GM21381 (cell line): Measurements from ENCODE around the gene LRP5.

Source experiments
- ATAC-seq: cut with Tn5 transposase; IDR thresholded peaks from one replicate; pipeline ENCODE4 v1.9.1; 2021; ENCODE audit warnings: mild to moderate bottlenecking, moderate library complexity; ENCODE audit not compliant: unreplicated experiment

The LRP5 gene

DNA sequence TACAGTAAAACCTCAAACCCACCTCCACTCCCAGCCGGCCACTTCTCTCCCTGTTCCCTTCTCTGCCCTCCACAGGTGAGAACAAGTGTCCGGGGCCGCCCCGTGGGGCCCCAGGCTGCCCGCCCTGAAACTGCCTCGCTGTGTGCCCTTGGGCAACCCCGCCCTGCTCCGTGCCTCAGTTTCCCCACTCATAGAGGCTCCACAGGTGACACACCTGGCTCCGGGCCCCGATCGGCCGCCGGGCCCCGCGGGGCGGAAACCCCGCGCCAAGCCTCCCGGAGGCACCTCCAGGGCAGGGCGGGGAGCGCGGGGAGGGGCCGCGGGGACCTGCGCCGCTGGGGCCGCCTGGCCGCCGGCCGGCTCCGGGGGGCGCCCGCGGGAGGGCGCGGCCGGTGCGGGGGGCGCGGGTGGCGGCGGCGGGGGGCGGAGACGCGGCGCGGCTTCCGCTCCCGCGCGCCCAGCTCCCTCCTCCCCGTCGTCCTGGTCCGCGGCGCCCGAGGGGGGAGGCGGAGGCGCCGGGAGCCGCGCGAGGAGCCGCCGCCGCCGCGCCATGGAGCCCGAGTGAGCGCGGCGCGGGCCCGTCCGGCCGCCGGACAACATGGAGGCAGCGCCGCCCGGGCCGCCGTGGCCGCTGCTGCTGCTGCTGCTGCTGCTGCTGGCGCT lies at the start of gene LRP5:
Gene LRP5 (plus strand): TSS at position 475 of the 663 bp plus-strand sequence. CDS start 124 bp downstream, at position 599.
- no peak for ATAC-seq

DNA sequence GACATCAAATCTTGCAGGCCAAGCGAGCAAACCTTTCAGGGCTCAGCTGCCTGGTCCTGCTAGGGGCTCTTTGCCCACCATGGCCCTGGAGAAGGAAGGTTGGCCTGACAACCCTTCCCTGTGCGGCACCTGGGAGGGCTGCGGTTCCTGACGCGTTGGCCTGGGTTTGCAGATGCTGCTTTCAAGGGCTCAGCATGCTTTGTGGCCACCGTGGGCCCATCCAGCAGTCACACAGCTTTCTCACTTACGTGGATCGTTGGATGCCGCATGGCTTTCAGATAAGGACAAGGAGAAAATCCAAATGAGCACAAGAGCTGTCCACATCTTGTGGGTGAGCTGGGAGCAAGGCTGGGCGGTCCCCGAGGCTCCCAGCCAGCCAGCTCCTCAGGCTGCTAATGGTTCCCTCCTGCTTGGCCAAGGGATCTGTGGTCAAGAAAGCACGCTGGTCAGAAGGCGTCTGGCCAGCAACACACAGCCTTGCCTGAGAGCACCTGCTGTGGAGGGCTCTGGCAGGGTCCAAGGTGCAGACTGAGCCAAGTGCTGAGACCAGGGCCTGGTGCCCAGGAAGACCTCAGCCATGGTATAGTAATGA lies 48.9 kb upstream of the LRP5 start:
- no peak for ATAC-seq

DNA sequence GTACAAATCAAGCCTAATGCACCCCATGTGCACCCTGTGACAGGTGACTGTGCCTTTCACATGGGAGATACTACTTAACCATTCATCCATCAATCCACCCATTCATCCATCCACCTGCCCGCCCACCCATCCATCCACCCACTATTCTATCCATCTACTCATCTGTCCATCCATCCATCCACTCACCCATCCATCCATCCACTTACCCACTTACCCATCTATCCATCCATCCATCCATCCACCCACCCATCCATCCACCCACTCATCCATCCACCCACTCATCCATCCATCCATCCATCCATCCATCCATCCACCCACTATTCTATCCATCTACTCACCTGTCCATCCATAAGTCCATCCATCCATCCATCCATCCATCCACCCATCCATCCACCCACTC lies 48.1 kb upstream of the LRP5 start:
- ATAC-seq = no peak

DNA sequence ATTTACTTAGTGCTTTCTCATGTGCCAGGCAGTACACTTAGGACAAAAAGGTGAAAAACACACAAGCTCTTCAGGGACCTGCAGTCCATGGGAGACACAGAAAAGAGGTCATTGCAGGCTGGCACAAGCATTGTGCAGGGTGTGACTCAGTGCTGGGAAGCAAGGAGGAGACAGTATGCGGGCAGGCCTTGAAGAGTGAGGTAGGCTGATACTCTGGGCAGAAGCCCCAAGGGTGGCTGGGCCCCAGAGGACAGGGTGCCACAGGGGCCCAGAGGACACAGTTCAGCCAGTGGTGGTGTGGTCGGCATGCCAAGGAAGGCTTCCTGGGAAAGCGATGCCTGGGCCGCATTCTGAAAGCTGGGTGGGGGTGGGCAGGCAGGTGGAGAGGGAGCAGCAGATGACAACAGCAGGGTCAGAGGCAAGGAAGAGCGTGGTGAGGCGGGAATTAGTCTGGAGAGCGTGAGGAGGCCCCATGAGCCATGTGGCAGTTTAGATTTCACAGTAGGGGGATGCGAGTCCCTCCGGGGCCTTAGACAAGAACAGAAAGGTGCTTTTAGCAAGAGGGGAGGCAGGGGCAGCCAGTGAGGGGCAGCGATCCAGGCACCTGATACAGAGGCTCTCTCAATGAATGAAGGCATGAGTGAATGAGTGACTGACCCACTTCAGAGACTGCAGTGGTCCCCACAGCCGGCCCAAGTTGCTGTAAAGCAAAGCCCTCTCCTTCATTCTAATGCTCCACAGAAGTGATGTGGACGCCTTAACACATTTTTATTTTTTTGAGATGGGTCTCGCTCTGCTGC lies 47.5 kb upstream of the LRP5 start:
- no peak for ATAC-seq

DNA sequence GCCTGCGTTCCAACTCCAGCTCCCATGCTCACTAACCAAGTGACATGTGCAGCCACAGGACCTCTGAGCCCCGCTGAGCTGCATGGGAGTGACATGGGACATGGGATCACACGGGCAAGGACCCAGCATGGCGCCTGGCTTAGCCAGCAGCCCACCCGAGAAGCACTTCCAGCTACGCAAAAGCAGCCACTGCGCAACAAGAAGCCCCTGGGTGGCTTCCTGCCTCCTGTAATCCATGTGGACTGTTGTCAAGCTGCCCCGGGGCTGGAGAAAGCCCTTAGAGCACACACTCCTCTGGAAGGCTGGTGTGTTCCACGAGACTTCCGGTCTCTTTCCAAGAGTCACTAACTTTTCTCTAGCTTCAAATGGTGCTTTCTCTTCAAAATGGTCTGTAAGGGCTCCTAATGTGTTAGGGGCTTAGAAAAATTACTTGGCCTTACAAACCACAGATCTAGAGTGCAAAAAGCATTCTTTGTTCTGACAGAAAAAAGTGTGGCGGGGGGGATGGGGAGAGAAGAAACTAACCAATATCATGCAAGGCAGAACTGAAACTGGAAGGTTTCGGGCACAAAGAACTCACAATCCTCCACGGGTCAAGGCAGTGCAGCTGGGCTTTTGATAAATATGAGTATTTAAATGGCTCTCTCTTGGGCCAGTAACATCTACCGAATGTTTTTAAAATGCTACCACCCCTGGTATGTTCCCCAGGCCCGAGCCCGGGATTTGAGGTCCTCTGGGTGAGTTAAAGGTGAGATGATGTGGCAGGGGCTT lies 46.1 kb upstream of the LRP5 start:
- peak; percentile 72 for ATAC-seq

DNA sequence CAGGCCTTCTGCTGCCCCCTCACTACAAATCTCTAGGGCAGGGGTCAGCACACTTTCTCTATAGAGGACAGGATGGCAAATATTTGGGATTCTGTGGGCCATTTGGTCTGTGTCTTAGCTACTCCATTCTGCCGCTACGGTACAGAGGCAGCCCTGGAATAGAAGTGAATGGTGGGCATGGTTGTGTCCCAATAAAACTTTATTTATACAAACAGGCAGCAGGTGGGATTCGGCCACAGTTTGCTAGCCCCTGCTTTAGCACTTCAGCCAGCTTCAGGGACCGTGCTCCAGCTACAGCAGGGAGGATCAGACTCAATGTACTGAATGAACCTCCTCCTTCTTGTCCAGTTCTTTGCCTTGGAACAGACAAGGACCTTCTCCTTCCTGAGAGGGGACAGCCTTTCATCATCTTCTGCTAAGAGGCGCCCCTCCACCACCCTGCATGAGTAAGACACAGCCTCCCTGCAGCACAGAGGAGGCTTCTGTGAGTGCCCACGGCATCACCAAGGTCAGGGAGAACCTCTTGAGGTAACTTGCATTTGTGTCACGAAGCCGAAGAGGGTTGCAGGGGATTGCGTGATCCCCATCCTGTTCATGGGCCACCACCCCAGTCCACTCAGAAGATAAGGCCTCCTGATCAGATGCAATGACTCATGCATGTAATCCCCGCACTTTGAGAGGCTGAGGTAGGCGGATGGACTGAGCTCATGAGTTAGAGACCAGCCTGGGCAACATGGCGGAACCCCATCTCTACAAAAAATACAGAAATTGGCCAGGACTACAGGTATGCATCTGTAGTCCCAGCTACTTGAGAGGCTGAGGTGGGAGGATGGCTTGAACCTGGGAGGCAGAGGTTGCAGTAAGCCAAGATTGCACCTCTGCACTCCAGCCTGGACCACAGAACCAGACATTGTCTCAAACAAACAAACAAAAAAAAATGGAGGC lies 45.2 kb upstream of the LRP5 start:
- ATAC-seq = no peak

DNA sequence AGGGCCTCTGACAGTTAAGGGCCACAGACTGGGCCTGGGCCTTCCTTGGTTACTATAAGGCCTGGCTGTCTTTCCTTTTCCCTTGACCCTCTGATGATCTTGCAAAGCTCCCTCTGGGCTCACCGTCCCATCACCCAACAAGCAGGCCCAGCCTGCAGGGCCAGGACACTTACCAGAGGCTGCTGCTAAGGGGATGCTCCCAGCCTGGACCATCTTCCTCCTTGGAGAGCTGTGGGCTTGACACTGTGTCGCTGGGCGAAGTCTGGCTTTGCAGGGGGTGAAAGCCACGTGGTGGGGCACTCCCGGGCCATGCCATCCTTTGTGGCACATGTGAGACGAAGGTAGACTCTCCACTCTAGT lies 44.5 kb upstream of the LRP5 start:
- no peak for ATAC-seq

DNA sequence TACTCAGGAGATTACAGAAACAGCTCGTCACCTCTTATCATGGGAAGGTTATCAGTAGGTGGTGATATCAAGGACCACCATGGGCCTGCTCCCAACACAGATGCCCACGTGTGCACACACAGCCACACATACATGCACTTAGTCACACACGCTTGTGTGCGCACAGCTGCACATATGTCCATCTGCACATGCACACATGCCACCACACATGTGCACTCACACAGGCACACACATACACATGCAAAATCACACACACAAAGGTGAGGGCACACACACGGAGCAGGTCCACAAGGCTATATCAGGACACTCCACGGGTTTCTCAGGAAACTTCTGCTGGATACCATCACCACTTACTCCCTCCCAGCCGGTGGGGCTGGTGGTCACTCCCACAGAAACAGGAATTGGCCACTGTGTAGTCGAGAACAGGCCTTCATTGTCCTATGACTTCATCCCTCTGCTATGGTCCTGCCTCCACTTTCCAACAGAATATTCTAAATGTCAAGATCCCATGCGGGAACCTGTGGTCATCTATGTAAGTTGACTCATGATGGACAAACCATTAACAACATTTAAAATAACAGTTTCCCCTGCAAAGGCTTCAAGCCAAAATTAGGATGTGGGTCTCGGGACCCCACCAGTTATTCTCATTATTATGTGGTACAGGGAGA lies 42.8 kb upstream of the LRP5 start:
- ATAC-seq = no peak

DNA sequence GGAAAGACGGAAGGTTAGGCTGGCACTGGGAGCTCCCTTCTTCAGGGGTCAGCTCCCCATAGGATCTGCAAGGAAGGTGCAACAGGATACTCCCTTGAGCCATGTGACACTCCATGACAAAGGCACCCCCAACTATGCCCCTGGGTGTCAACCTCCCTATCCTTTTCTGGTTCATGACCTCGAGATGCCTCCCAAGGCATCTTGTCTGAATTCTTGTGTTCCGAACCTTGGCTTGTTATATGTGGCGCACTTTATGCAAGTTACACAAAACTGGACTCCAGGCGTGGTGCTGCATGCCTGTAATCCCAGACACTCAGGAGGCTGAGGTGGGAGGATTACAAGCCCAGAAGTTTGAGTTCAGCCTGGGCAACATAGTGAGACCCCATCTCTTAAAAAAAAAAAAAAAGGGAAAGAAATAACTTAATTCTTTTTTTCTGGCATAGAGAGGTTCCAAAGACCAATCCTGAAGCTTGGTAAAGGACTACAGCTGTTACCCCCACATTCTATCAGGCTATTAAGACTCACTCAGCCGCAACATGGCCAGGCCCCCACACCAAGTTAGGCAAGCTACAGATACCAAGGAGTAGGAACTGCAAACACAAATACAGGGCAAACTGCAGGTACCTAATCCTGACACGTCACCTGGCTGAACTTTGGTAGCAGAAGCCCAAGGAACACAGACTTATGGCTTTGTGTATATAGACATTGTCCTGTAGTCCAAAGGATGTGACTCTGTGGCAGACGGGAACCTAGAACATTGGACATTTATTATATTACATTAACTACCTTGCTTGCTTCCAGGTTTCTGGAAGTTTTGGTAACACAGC lies 42.0 kb upstream of the LRP5 start:
- ATAC-seq = no peak

DNA sequence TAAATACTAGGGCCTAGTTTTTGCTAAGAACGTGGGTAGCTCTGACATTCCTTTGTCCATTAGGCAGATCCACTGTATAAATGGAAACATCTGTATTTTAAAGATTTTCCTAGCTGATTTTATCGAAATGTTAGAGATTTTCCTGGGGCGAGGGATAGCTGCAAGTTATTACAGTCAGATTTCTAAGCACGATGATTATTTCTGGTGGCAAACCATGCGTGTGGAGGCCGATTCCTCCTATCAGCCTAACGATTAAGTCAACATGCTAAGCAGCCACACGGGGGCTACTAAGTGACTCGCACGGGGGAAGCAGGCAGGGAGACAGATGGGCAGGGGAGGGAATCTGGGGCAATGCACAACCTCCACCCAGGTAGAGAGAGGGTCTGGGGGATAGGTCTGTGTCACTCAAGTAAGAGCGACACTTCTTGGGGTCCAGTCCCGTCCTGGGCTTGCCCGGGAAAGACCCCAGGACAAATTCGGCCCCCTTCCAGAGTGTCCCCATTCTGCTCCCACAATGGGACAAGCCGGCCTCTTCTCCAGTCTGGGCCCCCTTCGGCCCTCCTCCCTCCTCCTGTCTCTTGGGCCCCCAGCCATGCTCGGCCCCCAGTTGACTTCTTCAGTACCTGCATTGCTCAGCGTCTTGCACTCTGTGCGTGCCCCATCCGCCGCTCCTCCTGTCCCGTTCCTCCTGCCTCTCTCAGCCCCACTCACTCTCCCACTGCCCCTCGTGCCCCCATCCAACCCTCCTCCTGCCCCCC lies 41.2 kb upstream of the LRP5 start:
- peak; percentile 8 for ATAC-seq

DNA sequence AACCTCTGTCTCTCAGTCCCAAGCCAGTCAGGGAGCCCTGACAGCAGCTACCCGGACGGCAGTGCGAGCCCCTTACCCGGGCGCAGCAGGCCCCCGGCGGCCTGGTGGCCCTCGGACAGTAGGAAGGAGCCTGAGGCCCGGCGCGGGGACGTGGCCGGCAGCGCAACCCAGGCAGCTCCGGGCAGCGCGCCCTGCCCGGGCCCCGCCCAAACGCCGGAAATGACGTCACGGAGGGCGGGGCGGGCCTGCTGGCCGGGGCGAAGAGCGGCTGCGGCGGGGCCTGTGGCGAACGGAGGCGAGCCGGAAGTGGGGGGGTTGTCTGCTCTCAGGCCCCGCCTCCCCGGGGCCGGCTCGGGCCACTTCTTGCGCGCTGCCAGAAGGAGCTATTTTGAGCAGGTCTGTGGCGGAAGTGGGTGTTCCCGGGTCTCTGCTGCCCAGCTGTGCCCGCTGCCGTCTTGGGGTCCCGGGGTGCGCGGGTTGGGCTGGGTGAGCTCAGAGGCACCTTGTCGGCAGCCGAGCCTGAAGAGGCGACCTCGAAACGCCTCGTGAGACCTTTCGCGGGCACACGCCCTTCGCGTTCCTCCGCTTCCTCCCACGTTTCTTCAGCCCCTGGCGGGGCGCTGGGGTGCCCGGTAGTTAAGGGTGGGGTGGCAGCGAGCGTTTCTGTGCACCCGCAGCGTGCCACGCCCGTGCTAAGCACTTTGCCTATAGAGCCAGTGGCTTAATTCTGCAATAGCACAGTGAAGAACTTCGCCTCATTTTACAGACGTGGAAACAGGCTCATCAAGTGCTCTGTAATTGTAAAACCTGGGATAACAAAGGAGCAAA lies 40.4 kb upstream of the LRP5 start, which contains the start of gene C11orf24:
Gene C11orf24 (minus strand): TSS at position 193 of the 828 bp plus-strand sequence. CDS start 8,206 bp downstream, outside the sequence.
- peak; percentile 73 for ATAC-seq

DNA sequence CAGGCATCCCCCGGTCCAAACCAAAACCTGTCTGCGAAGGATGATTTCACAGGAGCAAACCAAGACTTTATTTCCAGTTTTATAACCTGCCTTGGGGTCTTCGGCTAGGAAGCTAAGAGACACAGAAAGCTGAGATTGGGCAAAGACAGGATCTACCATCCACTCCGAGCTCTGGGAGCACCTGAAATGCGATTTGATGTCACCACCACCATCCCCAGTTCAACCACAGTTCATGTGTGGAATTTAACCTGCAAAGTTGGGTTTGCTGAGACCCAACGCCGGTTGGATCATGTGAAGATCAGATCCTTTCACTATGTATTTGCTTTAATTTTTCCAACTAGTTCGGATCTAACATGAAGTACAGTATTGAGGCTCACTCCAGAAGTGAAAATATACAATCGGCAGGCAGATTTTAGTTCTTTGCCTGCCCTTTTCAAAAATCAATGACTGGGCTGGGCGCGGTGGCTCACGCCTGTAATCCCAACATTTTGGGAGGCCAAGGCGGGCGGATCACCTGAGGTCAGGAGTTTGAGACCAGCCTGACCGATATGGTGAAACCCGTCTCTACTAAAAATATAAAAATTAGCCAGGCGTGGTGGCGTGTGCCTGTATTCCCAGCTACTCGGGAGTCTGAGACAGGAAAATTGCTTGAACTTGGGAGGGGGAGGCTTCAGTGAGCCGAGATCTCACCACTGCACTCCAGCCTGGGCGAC lies 39.2 kb upstream of the LRP5 start:
- ATAC-seq = no peak

DNA sequence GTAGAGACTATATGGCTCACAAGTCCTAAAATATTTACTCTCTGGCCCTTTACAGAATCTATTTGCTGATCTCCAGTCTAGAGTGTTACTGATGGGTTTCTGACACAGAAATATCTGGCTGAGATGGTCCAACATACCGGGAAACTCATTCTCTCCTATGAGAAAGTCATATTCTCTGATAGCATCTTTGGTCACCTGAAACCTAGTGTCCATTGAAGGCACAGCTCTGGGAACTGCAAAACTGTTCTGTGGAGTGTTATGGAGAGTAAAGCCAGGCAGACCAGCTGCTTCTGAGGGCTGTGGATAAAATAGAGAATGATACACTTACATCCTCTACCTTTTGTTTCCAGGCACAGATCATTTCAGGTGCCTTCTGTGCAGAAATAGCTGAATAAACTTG lies 38.1 kb upstream of the LRP5 start:
- no peak for ATAC-seq

DNA sequence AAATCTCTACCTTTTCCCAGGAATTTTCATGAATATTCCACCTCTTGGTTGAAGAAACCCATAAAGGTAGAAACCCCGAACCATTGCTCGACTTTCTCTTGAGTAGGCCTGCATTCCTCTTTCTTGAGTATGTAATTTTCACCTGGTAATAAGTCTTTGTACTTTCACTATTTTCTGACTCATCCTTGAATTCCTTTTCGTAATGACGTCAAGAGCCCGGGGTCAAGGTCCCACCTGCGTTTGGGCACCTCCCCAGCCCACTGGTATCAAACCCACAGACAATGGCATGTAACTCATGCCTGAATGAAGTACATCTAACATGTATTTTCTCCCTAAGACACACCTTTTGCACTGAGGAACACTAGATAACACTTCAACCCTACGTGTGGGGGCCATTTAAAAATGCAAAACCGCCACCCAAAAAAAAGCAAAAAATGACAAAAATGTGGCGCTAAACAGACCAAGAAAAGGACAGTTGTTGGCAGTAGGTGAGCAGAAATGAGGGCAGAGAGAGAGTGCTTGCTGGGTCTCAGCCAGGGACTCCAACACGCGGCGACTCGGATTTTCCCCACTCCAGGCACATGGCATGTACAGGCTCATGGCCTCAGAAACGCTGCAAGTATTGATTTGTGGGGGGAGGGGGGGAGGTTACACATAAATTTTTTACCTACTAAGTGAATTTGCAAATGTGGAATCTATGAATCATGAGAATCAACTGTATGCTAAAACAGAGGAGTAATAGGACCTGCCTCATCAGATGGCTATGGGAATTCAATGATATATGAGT lies 36.5 kb upstream of the LRP5 start:
- ATAC-seq = no peak

DNA sequence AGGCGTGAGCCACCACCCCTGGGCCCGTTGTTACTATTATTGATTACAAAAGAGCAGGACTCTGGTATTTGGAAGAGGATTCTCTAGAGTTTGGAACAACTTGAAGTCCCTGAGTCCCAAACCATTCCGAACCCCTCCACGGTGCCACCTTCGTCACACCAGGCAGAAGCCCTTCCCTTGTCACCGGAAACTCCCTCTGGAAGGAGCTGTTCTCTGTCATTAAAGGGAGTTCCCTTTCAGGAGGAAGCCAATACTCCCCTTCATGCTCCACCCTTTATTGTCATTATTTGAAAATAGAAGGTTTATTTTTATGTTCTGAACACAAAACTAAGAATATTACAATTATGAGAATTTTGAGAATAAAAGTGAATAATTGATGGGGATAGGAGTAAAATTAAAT lies 35.5 kb upstream of the LRP5 start:
- no peak for ATAC-seq

DNA sequence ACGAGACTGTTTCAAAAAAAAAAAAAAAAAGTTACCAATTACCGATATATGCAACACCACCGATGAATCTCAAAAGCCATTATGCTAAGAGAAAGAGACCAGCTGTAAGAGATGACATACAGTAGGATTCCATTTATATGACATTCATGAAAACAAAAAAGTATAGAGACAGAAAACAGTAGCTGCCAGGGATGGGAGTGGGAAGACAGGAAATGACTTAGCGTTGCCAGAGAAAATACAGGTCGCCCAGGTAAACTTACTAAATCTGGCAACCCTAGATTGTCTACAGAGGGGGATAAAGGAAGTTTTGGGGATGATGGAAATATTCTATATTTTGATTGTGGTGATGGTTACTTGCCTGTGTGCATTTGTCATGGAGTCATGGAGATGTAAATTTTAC lies 32.7 kb upstream of the LRP5 start:
- no peak for ATAC-seq
